ENCODE results near the gene ANAPC5. TPM values are rescaled to one million over a fixed set of nuclear protein-coding genes. Genes with fewer than 3 reads are reported as not detected.
A peak's percentile ranks its signal among the peaks of the same experiment; 100 is the strongest.
"Not testable (repeated sequence)": the region's sequence is repeated elsewhere in the genome, so short reads cannot be mapped to it uniquely, and the experiment has no call there.

ANAPC5 gene
- total RNA-seq (2012; rRNA removed), result 145 and 165 TPM in 2 replicates

GRCh38 chr12:121351820-121352681 lies at the start of gene ANAPC5:
TSS of gene ANAPC5 (minus strand) at chr12:121352411. CDS start at chr12:121352340, 71 bp downstream.
- no peaks in the 10 kb centered on the region for H3K36me3 ChIP-seq (ENCODE audit: insufficient read depth, low read length)
- H3K4me3 ChIP-seq (ENCODE audit: low read length), result peak within 1 kb of the TSS; percentile 83
- no peaks in the 10 kb centered on the region for H3K9me3 ChIP-seq (replicated peaks; ENCODE audit: low read length)
- peak within 1 kb of the TSS; percentile 81 for H3K4me2 ChIP-seq (ENCODE audit: low read length)
- H3K4me1 ChIP-seq (ENCODE audit: control insufficient read depth, insufficient read depth, low read length), result peaks cover 6% of the 10 kb centered on the region
- no peaks in the 10 kb centered on the region for H3K27me3 ChIP-seq (ENCODE audit: control insufficient read depth, insufficient read depth, low read length)
- H3K9ac ChIP-seq (ENCODE audit: low read depth, low read length), result peak within 1 kb of the TSS; percentile 88

- H3K27me3 ChIP-seq (ENCODE audit: control insufficient read depth, insufficient read depth, low read length), result no peaks in the 10 kb centered on the region
- H3K9ac ChIP-seq (ENCODE audit: low read depth, low read length), result peak overlapping the region; percentile 92
- H3K36me3 ChIP-seq (ENCODE audit: insufficient read depth, low read length), result peaks cover 12% of the 10 kb centered on the region
- no peaks in the 10 kb centered on the region for H3K9me3 ChIP-seq (replicated peaks; ENCODE audit: low read length)
- H3K4me1 ChIP-seq (ENCODE audit: control insufficient read depth, insufficient read depth, low read length), result peaks cover 6% of the 10 kb centered on the region
- peak overlapping the region; percentile 80 for H3K4me2 ChIP-seq (ENCODE audit: low read length)
- peak overlapping the region; percentile 85 for H3K4me3 ChIP-seq (ENCODE audit: low read length)
These were observed 48.3 kb upstream of the ANAPC5 start for GRCh38 chr12:121400332-121401139.

- Histone ChIP-seq H3K4me1 (ENCODE audit: control insufficient read depth, insufficient read depth, low read length) (peaks cover 6% of the 10 kb centered on the region), H3K36me3 (ENCODE audit: insufficient read depth, low read length) (peaks cover 3% of the 10 kb centered on the region), H3K9me3 (replicated peaks; ENCODE audit: low read length) (no peaks in the 10 kb centered on the region), H3K4me2 (ENCODE audit: low read length) (peak within 1 kb of the TSS; percentile 80), H3K9ac (ENCODE audit: low read depth, low read length) (peak within 1 kb of the TSS; percentile 92), H3K4me3 (ENCODE audit: low read length) (peak within 1 kb of the TSS; percentile 85), H3K27me3 (ENCODE audit: control insufficient read depth, insufficient read depth, low read length) (no peaks in the 10 kb centered on the region)
These were observed 47.5 kb upstream of the ANAPC5 start, which contains the start of gene RNF34 for GRCh38 chr12:121399391-121400331. TSS of gene RNF34 (plus strand) at chr12:121400118. CDS start at chr12:121400213, 95 bp downstream.

- H3K4me1 ChIP-seq (ENCODE audit: control insufficient read depth, insufficient read depth, low read length), result peaks cover 6% of the 10 kb centered on the region
- peak overlapping the region; percentile 80 for H3K4me2 ChIP-seq (ENCODE audit: low read length)
- H3K36me3 ChIP-seq (ENCODE audit: insufficient read depth, low read length), result no peaks in the 10 kb centered on the region
- no peak overlapping the region for H3K9ac ChIP-seq (ENCODE audit: low read depth, low read length)
- H3K9me3 ChIP-seq (replicated peaks; ENCODE audit: low read length), result no peaks in the 10 kb centered on the region
- H3K27me3 ChIP-seq (ENCODE audit: control insufficient read depth, insufficient read depth, low read length), result no peaks in the 10 kb centered on the region
- H3K4me3 ChIP-seq (ENCODE audit: low read length), result no peak overlapping the region
These were observed 46.1 kb upstream of the ANAPC5 start for GRCh38 chr12:121398355-121398754.

GRCh38 chr12:121397521-121397920 lies 45.3 kb upstream of the ANAPC5 start:
- H3K27me3 ChIP-seq (ENCODE audit: control insufficient read depth, insufficient read depth, low read length), result no peaks in the 10 kb centered on the region
- no peak overlapping the region for H3K4me2 ChIP-seq (ENCODE audit: low read length)
- H3K36me3 ChIP-seq (ENCODE audit: insufficient read depth, low read length), result no peaks in the 10 kb centered on the region
- no peaks in the 10 kb centered on the region for H3K9me3 ChIP-seq (replicated peaks; ENCODE audit: low read length)
- H3K4me1 ChIP-seq (ENCODE audit: control insufficient read depth, insufficient read depth, low read length), result peaks cover 6% of the 10 kb centered on the region
- no peak overlapping the region for H3K4me3 ChIP-seq (ENCODE audit: low read length)
- no peak overlapping the region for H3K9ac ChIP-seq (ENCODE audit: low read depth, low read length)

GRCh38 chr12:121392325-121392716 lies 40.1 kb upstream of the ANAPC5 start:
- Histone ChIP-seq H3K9me3 (replicated peaks; ENCODE audit: low read length) (no peaks in the 10 kb centered on the region), H3K9ac (ENCODE audit: low read depth, low read length) (no peak overlapping the region), H3K36me3 (ENCODE audit: insufficient read depth, low read length) (no peaks in the 10 kb centered on the region), H3K4me2 (ENCODE audit: low read length) (no peak overlapping the region), H3K4me1 (ENCODE audit: control insufficient read depth, insufficient read depth, low read length) (no peaks in the 10 kb centered on the region), H3K4me3 (ENCODE audit: low read length) (no peak overlapping the region), H3K27me3 (ENCODE audit: control insufficient read depth, insufficient read depth, low read length) (no peaks in the 10 kb centered on the region)

GRCh38 chr12:121391619-121392324 lies 39.6 kb upstream of the ANAPC5 start:
- Histone ChIP-seq H3K9ac (ENCODE audit: low read depth, low read length) (no peak overlapping the region), H3K36me3 (ENCODE audit: insufficient read depth, low read length) (no peaks in the 10 kb centered on the region), H3K4me1 (ENCODE audit: control insufficient read depth, insufficient read depth, low read length) (no peaks in the 10 kb centered on the region), H3K4me3 (ENCODE audit: low read length) (no peak overlapping the region), H3K9me3 (replicated peaks; ENCODE audit: low read length) (no peaks in the 10 kb centered on the region), H3K27me3 (ENCODE audit: control insufficient read depth, insufficient read depth, low read length) (no peaks in the 10 kb centered on the region), H3K4me2 (ENCODE audit: low read length) (peak overlapping the region; percentile 19)

- Histone ChIP-seq H3K4me1 (ENCODE audit: control insufficient read depth, insufficient read depth, low read length) (no peaks in the 10 kb centered on the region), H3K4me3 (ENCODE audit: low read length) (no peak overlapping the region), H3K4me2 (ENCODE audit: low read length) (no peak overlapping the region), H3K36me3 (ENCODE audit: insufficient read depth, low read length) (no peaks in the 10 kb centered on the region), H3K9me3 (replicated peaks; ENCODE audit: low read length) (no peaks in the 10 kb centered on the region), H3K27me3 (ENCODE audit: control insufficient read depth, insufficient read depth, low read length) (no peaks in the 10 kb centered on the region), H3K9ac (ENCODE audit: low read depth, low read length) (no peak overlapping the region)
These were observed 38.6 kb upstream of the ANAPC5 start for GRCh38 chr12:121390856-121391255.

- Histone ChIP-seq H3K9me3 (replicated peaks; ENCODE audit: low read length) (no peaks in the 10 kb centered on the region), H3K4me2 (ENCODE audit: low read length) (no peak overlapping the region), H3K9ac (ENCODE audit: low read depth, low read length) (no peak overlapping the region), H3K4me3 (ENCODE audit: low read length) (no peak overlapping the region), H3K27me3 (ENCODE audit: control insufficient read depth, insufficient read depth, low read length) (peaks cover 3% of the 10 kb centered on the region), H3K36me3 (ENCODE audit: insufficient read depth, low read length) (no peaks in the 10 kb centered on the region), H3K4me1 (ENCODE audit: control insufficient read depth, insufficient read depth, low read length) (no peaks in the 10 kb centered on the region)
These were observed 36.3 kb upstream of the ANAPC5 start for GRCh38 chr12:121388421-121388981.

GRCh38 chr12:121384891-121385290 lies 32.7 kb upstream of the ANAPC5 start:
- not testable (repeated sequence) for H3K4me3 ChIP-seq (ENCODE audit: low read length)

More at GRCh38 chr12:121384891-121385290, 32.7 kb upstream of the ANAPC5 start:
- H3K4me1 ChIP-seq (ENCODE audit: control insufficient read depth, insufficient read depth, low read length); H3K9ac ChIP-seq (ENCODE audit: low read depth, low read length); H3K36me3 ChIP-seq (ENCODE audit: insufficient read depth, low read length); H3K4me2 ChIP-seq (ENCODE audit: low read length); H3K9me3 ChIP-seq (replicated peaks; ENCODE audit: low read length); H3K27me3 ChIP-seq (ENCODE audit: control insufficient read depth, insufficient read depth, low read length): not testable (repeated sequence)

Data from skeletal muscle satellite cell (primary cell).